Mammary epithelial cell (primary cell): Measurements from ENCODE around the gene NBL1.

Experiments
- EZH2 ChIP-seq: IDR thresholded peaks from 2 replicates; pipeline ENCODE4 v1.6.1; 2012; ENCODE audit warnings: low read length, inconsistent platforms, borderline replicate concordance
- TF ChIP-seq, protein P1 (sequence below), 2 donors: IDR thresholded peaks in 1 of 2; conservative IDR thresholded peaks in 1 of 2; 2 replicates each; pipeline ENCODE4 v1.5.1; 2011 to 2012; ENCODE audit warnings: inconsistent platforms in 2 of 2, low read length in 2 of 2, mild to moderate bottlenecking in 2 of 2, control low read depth in 1 of 2, low read depth in 1 of 2; ENCODE audit not compliant: insufficient read depth in 1 of 2; ENCODE audit errors: extremely low read depth in 1 of 2

- TF ChIP-seq, protein P1, sequence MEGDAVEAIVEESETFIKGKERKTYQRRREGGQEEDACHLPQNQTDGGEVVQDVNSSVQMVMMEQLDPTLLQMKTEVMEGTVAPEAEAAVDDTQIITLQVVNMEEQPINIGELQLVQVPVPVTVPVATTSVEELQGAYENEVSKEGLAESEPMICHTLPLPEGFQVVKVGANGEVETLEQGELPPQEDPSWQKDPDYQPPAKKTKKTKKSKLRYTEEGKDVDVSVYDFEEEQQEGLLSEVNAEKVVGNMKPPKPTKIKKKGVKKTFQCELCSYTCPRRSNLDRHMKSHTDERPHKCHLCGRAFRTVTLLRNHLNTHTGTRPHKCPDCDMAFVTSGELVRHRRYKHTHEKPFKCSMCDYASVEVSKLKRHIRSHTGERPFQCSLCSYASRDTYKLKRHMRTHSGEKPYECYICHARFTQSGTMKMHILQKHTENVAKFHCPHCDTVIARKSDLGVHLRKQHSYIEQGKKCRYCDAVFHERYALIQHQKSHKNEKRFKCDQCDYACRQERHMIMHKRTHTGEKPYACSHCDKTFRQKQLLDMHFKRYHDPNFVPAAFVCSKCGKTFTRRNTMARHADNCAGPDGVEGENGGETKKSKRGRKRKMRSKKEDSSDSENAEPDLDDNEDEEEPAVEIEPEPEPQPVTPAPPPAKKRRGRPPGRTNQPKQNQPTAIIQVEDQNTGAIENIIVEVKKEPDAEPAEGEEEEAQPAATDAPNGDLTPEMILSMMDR (conservative IDR thresholded peaks at IDR 0.05 in 1 of 2, IDR thresholded peaks at IDR 0.05 in 1 of 2; ENCODE audit: extremely low read depth in 1 of 2, insufficient read depth in 1 of 2, low read depth in 1 of 2, low read length in 2 of 2): no peak
- no peak for TF ChIP-seq EZH2
These were observed 11.9 kb upstream of the NBL1 start for GRCh38 chr1:19632211-19632610.
